ENCODE data around the gene KRTAP2-2.
"Not testable (repeated sequence)": the region's sequence is repeated elsewhere in the genome, so short reads cannot be mapped to it uniquely, and the experiment has no call there.

Gene KRTAP2-2

GRCh38 chr17:41083427-41083826 is 28.4 kb upstream of the KRTAP2-2 start:
- not testable (repeated sequence) for H3K9me3 ChIP-seq (ENCODE audit: control insufficient read depth, low read depth, low read length); H3K4me1 ChIP-seq (ENCODE audit: control insufficient read depth, low read depth, low read length); H3K27ac ChIP-seq (ENCODE audit: low read length); H3K9ac ChIP-seq (ENCODE audit: low read length); H3K36me3 ChIP-seq (ENCODE audit: control insufficient read depth, low read depth, low read length); H3K27me3 ChIP-seq (ENCODE audit: control insufficient read depth, insufficient read depth, low read length); H3K4me3 ChIP-seq (ENCODE audit: low read length)

DNA sequence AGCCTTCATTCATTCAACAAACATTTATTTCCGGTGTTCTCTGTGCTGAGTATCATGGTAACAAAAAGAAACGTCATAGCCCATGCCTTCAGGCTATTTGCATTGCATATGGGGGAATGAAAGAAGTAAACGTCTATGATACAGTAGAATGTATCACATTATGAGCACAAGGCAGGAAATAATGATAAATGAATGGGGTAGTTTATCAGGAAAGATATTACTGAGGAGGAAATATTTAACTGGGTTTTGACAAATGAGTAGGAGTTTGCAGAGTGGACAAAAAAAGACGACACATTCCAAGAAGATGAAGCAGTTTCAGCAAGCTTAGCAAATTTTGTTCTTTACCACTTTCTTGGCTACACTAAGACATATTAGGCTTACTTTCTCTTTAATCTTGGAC is 27.6 kb upstream of the KRTAP2-2 start:
- no peaks in the 10 kb centered on the region for H3K9me3 ChIP-seq (ENCODE audit: control insufficient read depth, low read depth, low read length)
- H3K9ac ChIP-seq (ENCODE audit: low read length) = no peak overlapping the region
- no peaks in the 10 kb centered on the region for H3K27me3 ChIP-seq (ENCODE audit: control insufficient read depth, insufficient read depth, low read length)
- no peaks in the 10 kb centered on the region for H3K4me1 ChIP-seq (ENCODE audit: control insufficient read depth, low read depth, low read length)
- no peak overlapping the region for H3K4me3 ChIP-seq (ENCODE audit: low read length)
- H3K27ac ChIP-seq (ENCODE audit: low read length) = no peak overlapping the region
- no peaks in the 10 kb centered on the region for H3K36me3 ChIP-seq (ENCODE audit: control insufficient read depth, low read depth, low read length)

DNA sequence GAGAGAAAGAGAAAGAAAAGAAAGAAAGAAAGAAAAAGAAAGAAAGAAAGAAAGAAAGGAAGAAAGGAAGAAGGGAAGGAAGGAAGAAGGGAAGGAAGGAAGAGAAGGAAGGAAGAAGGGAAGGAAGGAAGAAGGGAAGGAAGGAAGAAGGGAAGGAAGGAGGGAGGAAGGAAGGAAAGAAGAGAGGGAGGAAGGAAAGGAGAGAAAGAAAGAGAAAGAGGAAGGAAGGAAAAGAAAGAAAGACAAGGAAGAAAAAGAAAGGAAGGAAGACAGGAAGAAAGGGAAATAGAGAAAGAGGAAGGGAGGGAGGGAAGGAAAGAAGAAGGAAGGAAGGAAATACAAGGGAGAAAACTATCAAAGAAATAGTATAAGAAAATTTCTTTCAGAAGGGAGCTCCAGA is 21.8 kb upstream of the KRTAP2-2 start:
- Histone ChIP-seq H3K36me3 (ENCODE audit: control insufficient read depth, low read depth, low read length) (no peaks in the 10 kb centered on the region), H3K4me1 (ENCODE audit: control insufficient read depth, low read depth, low read length) (no peaks in the 10 kb centered on the region), H3K9ac (ENCODE audit: low read length) (no peak overlapping the region), H3K27ac (ENCODE audit: low read length) (no peak overlapping the region), H3K4me3 (ENCODE audit: low read length) (no peak overlapping the region), H3K27me3 (ENCODE audit: control insufficient read depth, insufficient read depth, low read length) (no peaks in the 10 kb centered on the region), H3K9me3 (ENCODE audit: control insufficient read depth, low read depth, low read length) (no peaks in the 10 kb centered on the region)

GRCh38 chr17:41073676-41074075 is 18.6 kb upstream of the KRTAP2-2 start:
- Histone ChIP-seq H3K36me3 (ENCODE audit: control insufficient read depth, low read depth, low read length) (no peaks in the 10 kb centered on the region), H3K9me3 (ENCODE audit: control insufficient read depth, low read depth, low read length) (no peaks in the 10 kb centered on the region)

GRCh38 chr17:41071606-41072360 is 16.8 kb upstream of the KRTAP2-2 start:
- H3K4me3 ChIP-seq (ENCODE audit: low read length) = no peak overlapping the region

More at GRCh38 chr17:41073676-41074075, 18.6 kb upstream of the KRTAP2-2 start:
- Histone ChIP-seq H3K27me3 (ENCODE audit: control insufficient read depth, insufficient read depth, low read length) (no peaks in the 10 kb centered on the region), H3K9ac (ENCODE audit: low read length) (no peak overlapping the region), H3K4me3 (ENCODE audit: low read length) (no peak overlapping the region), H3K27ac (ENCODE audit: low read length) (no peak overlapping the region), H3K4me1 (ENCODE audit: control insufficient read depth, low read depth, low read length) (no peaks in the 10 kb centered on the region)

DNA sequence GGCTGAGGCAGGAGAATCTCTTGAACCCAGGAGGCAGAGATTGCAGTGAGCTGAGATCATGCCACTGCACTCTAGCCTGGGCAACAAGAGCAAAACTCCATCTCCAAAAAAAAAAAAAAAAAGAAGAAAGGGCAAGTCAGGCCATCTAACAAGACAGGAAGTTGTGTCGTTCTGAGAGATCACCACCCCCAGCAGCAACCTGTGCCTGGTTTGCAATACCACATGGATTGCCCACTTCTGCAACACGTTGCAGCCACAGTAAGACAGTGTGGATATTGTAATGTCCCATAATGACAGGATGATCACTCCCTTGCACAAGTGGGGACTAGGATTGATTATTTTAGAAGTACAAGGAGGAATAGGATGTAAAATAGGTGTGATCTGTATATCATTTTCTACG is 14.0 kb upstream of the KRTAP2-2 start:
- Histone ChIP-seq H3K27me3 (ENCODE audit: control insufficient read depth, insufficient read depth, low read length) (no peaks in the 10 kb centered on the region), H3K4me1 (ENCODE audit: control insufficient read depth, low read depth, low read length) (no peaks in the 10 kb centered on the region)

More at GRCh38 chr17:41071606-41072360, 16.8 kb upstream of the KRTAP2-2 start:
- Histone ChIP-seq H3K4me1 (ENCODE audit: control insufficient read depth, low read depth, low read length) (no peaks in the 10 kb centered on the region), H3K9ac (ENCODE audit: low read length) (no peak overlapping the region), H3K36me3 (ENCODE audit: control insufficient read depth, low read depth, low read length) (no peaks in the 10 kb centered on the region), H3K27ac (ENCODE audit: low read length) (no peak overlapping the region), H3K27me3 (ENCODE audit: control insufficient read depth, insufficient read depth, low read length) (no peaks in the 10 kb centered on the region), H3K9me3 (ENCODE audit: control insufficient read depth, low read depth, low read length) (no peaks in the 10 kb centered on the region)

GRCh38 chr17:41067281-41067680 is 12.3 kb upstream of the KRTAP2-2 start:
- Histone ChIP-seq H3K4me1 (ENCODE audit: control insufficient read depth, low read depth, low read length) (no peaks in the 10 kb centered on the region), H3K27ac (ENCODE audit: low read length) (no peak overlapping the region), H3K36me3 (ENCODE audit: control insufficient read depth, low read depth, low read length) (no peaks in the 10 kb centered on the region), H3K4me3 (ENCODE audit: low read length) (no peak overlapping the region), H3K9ac (ENCODE audit: low read length) (no peak overlapping the region), H3K9me3 (ENCODE audit: control insufficient read depth, low read depth, low read length) (no peaks in the 10 kb centered on the region), H3K27me3 (ENCODE audit: control insufficient read depth, insufficient read depth, low read length) (no peaks in the 10 kb centered on the region)

More for the DNA sequence above, 14.0 kb upstream of the KRTAP2-2 start:
- Histone ChIP-seq H3K9me3 (ENCODE audit: control insufficient read depth, low read depth, low read length) (no peaks in the 10 kb centered on the region), H3K9ac (ENCODE audit: low read length) (no peak overlapping the region), H3K4me3 (ENCODE audit: low read length) (no peak overlapping the region), H3K36me3 (ENCODE audit: control insufficient read depth, low read depth, low read length) (no peaks in the 10 kb centered on the region), H3K27ac (ENCODE audit: low read length) (no peak overlapping the region)

- no peaks in the 10 kb centered on the region for H3K4me1 ChIP-seq (ENCODE audit: control insufficient read depth, low read depth, low read length)
- H3K27ac ChIP-seq (ENCODE audit: low read length) = no peak within 1 kb of the TSS
- H3K9me3 ChIP-seq (ENCODE audit: control insufficient read depth, low read depth, low read length) = no peaks in the 10 kb centered on the region
- no peaks in the 10 kb centered on the region for H3K36me3 ChIP-seq (ENCODE audit: control insufficient read depth, low read depth, low read length)
- H3K4me3 ChIP-seq (ENCODE audit: low read length) = no peak within 1 kb of the TSS
- H3K9ac ChIP-seq (ENCODE audit: low read length) = no peak within 1 kb of the TSS
- no peaks in the 10 kb centered on the region for H3K27me3 ChIP-seq (ENCODE audit: control insufficient read depth, insufficient read depth, low read length)
Measured at GRCh38 chr17:41065829-41066624, 11.0 kb upstream of the KRTAP2-2 start, which contains the start of gene KRTAP2-4. TSS of gene KRTAP2-4 (minus strand) at chr17:41065879. CDS start at chr17:41065845, 34 bp downstream.

GRCh38 chr17:41065016-41065689 is 10.1 kb upstream of the KRTAP2-2 start:
- H3K27ac ChIP-seq (ENCODE audit: low read length); H3K9me3 ChIP-seq (ENCODE audit: control insufficient read depth, low read depth, low read length); H3K36me3 ChIP-seq (ENCODE audit: control insufficient read depth, low read depth, low read length); H3K27me3 ChIP-seq (ENCODE audit: control insufficient read depth, insufficient read depth, low read length); H3K4me1 ChIP-seq (ENCODE audit: control insufficient read depth, low read depth, low read length); H3K9ac ChIP-seq (ENCODE audit: low read length); H3K4me3 ChIP-seq (ENCODE audit: low read length): not testable (repeated sequence)

DNA sequence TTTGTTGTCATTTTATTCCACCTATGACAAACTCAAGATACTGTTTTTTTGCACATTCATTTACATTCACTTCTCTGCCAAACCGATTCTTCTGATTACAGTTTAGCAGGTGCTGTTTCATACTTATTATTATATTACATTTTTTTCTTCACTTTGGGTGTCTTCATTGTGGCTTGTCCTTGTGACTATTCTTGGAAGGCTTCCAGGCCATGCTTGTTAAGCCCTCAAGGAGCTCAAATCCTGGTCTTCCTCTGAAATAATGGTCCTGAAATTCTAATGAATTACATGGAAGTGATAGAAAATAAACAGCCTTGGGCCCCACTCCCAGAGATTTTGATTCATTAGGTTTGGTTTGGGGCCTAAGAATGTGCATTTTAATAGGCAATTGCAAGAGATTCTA is 9.3 kb upstream of the KRTAP2-2 start:
- no peaks in the 10 kb centered on the region for H3K9me3 ChIP-seq (ENCODE audit: control insufficient read depth, low read depth, low read length)
- H3K27ac ChIP-seq (ENCODE audit: low read length) = no peak overlapping the region
- H3K27me3 ChIP-seq (ENCODE audit: control insufficient read depth, insufficient read depth, low read length) = no peaks in the 10 kb centered on the region
- H3K36me3 ChIP-seq (ENCODE audit: control insufficient read depth, low read depth, low read length) = no peaks in the 10 kb centered on the region
- H3K4me3 ChIP-seq (ENCODE audit: low read length) = no peak overlapping the region
- peaks cover 1% of the 10 kb centered on the region for H3K4me1 ChIP-seq (ENCODE audit: control insufficient read depth, low read depth, low read length)
- no peak overlapping the region for H3K9ac ChIP-seq (ENCODE audit: low read length)

DNA sequence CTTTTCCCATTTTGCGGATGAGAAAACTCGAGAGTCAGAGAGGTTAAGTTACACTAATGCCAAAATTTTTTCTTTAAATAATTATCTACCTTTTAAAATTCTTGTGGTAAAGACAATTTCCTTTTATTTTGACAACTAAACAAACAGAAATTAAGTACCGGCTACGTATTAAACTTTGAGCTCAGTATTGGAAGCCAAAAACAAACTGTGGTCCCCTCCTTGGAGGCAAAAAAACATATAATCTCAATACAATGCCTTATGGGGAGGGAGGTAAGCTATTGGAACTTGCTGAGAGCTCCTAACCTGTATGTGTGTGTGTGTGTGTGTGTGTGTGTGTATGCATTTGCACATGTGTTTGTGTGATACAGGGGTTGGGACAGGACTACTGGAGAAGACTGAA is 8.4 kb upstream of the KRTAP2-2 start:
- H3K27me3 ChIP-seq (ENCODE audit: control insufficient read depth, insufficient read depth, low read length) = no peaks in the 10 kb centered on the region
- H3K4me3 ChIP-seq (ENCODE audit: low read length) = no peak overlapping the region
- H3K36me3 ChIP-seq (ENCODE audit: control insufficient read depth, low read depth, low read length) = no peaks in the 10 kb centered on the region
- H3K9me3 ChIP-seq (ENCODE audit: control insufficient read depth, low read depth, low read length) = no peaks in the 10 kb centered on the region
- H3K27ac ChIP-seq (ENCODE audit: low read length) = no peak overlapping the region
- H3K9ac ChIP-seq (ENCODE audit: low read length) = no peak overlapping the region
- H3K4me1 ChIP-seq (ENCODE audit: control insufficient read depth, low read depth, low read length) = peaks cover 3% of the 10 kb centered on the region
